Lower lobe of right lung (tissue), 2 donors: ENCODE measurements around the gene TRAPPC3L. TPM values are rescaled to one million over a fixed set of nuclear protein-coding genes. Genes with fewer than 3 reads are reported as not detected.

ENCODE experiments used
- ATAC-seq, 2 donors: fragments of 200-7000 bp; cut with Tn5 transposase; one replicate each; pipeline ENCODE4 v1.9.1; 2020 to 2022; ENCODE audit warnings: mild to moderate bottlenecking in 2 of 2, moderate library complexity in 2 of 2
- DNase-seq: peaks from one replicate; pipeline ENCODE4 v3.0.0-alpha.2; 2020
- H3K27ac ChIP-seq: fragments of 200-600 bp; one replicate; pipeline ENCODE4 v1.8.0; 2022
- H3K27me3 ChIP-seq: fragments of 200-600 bp; one replicate; pipeline ENCODE4 v1.8.0; 2022; ENCODE audit warnings: low read depth
- H3K36me3 ChIP-seq: fragments of 200-600 bp; one replicate; pipeline ENCODE4 v1.8.0; 2022; ENCODE audit warnings: mild to moderate bottlenecking
- H3K4me1 ChIP-seq: fragments of 200-600 bp; one replicate; pipeline ENCODE4 v1.8.0; 2022
- H3K4me3 ChIP-seq: fragments of 200-600 bp; one replicate; pipeline ENCODE4 v1.8.0; 2022; ENCODE audit warnings: mild to moderate bottlenecking
- H3K9me3 ChIP-seq: fragments of 200-600 bp; one replicate; pipeline ENCODE4 v1.8.0; 2022
- CTCF ChIP-seq: fragments of 200-600 bp; IDR thresholded peaks from one replicate; pipeline ENCODE4 v1.8.0; 2022; ENCODE audit warnings: antibody characterized with exemption, mild to moderate bottlenecking
- intact Hi-C: fragments of 100-400 bp; cut with DNase I; formaldehyde crosslinking; loops from one replicate; pipeline ENCODE4 v1.11.0; 2022
- total RNA-seq: library from RNA; stranded (reverse); fragmentation: NEBNext Ultra II Directional; extraction: Animal tissue kit (Norgen Biotek cat#: 25700); gene quantifications from one replicate; pipeline ENCODE4 v1.2.1, GENCODE V29; 2021
- donor health status: DM: no; HTN: yes; CAD: no; lungs with severe emphysema.

Gene TRAPPC3L
- total RNA-seq, 1 donor from 2014 or later: not detected

GRCh38 chr6:116578335-116578734 is 32.9 kb upstream of the TRAPPC3L start:
- no peak overlapping the region for H3K4me3 ChIP-seq
- H3K27me3 ChIP-seq: no peaks in the 10 kb centered on the region
- no peak for TF ChIP-seq CTCF
- intact Hi-C loops: no loop called here
- H3K36me3 ChIP-seq: peaks cover 59% of the 10 kb centered on the region
- ATAC-seq: no peak
- no peak for DNase-seq
- H3K27ac ChIP-seq: no peak overlapping the region
- H3K4me1 ChIP-seq: peaks cover 12% of the 10 kb centered on the region
- no peaks in the 10 kb centered on the region for H3K9me3 ChIP-seq

GRCh38 chr6:116577486-116577885 is 32.0 kb upstream of the TRAPPC3L start:
- DNase-seq: no peak
- Histone ChIP-seq H3K4me1 (peaks cover 21% of the 10 kb centered on the region), H3K27ac (no peak overlapping the region), H3K36me3 (peaks cover 50% of the 10 kb centered on the region), H3K4me3 (no peak overlapping the region), H3K9me3 (no peaks in the 10 kb centered on the region), H3K27me3 (no peaks in the 10 kb centered on the region)
- ATAC-seq: no peak
- TF ChIP-seq CTCF: no peak
- intact Hi-C loops: no loop called here

GRCh38 chr6:116575227-116575626 is 29.7 kb upstream of the TRAPPC3L start:
- H3K27me3 ChIP-seq: no peaks in the 10 kb centered on the region
- no peak for TF ChIP-seq CTCF
- peaks cover 28% of the 10 kb centered on the region for H3K4me1 ChIP-seq
- ATAC-seq (no peak), DNase-seq (no peak)
- no peak overlapping the region for H3K27ac ChIP-seq
- no peak overlapping the region for H3K4me3 ChIP-seq
- intact Hi-C loops: no loop called here
- H3K36me3 ChIP-seq: peaks cover 34% of the 10 kb centered on the region
- H3K9me3 ChIP-seq: no peaks in the 10 kb centered on the region

GRCh38 chr6:116572162-116572561 is 26.7 kb upstream of the TRAPPC3L start:
- Histone ChIP-seq H3K4me1 (peaks cover 24% of the 10 kb centered on the region), H3K9me3 (no peaks in the 10 kb centered on the region), H3K27me3 (no peaks in the 10 kb centered on the region), H3K27ac (peak overlapping the region; percentile 94), H3K4me3 (peak overlapping the region; percentile 84), H3K36me3 (peaks cover 23% of the 10 kb centered on the region)
- DNase-seq (no peak), ATAC-seq (peak in 1 of 2 donors; percentile 57)
- intact Hi-C loops: no loop called here
- no peak for TF ChIP-seq CTCF

- intact Hi-C loops: no loop called here
- H3K27ac ChIP-seq: peak overlapping the region; percentile 94
- no peaks in the 10 kb centered on the region for H3K9me3 ChIP-seq
- no peak for DNase-seq
- TF ChIP-seq CTCF: no peak
- H3K4me3 ChIP-seq: peak overlapping the region; percentile 84
- peaks cover 18% of the 10 kb centered on the region for H3K36me3 ChIP-seq
- ATAC-seq: peak; percentile 70 to 75
- no peaks in the 10 kb centered on the region for H3K27me3 ChIP-seq
- peaks cover 24% of the 10 kb centered on the region for H3K4me1 ChIP-seq
Measured at GRCh38 chr6:116571683-116572000, 26.2 kb upstream of the TRAPPC3L start.
